HEK293 (cell line): Measurements from ENCODE around the gene LZIC.

Source experiments
- CTCF ChIA-PET: fragments of 350-600 bp; formaldehyde crosslinking; extraction: SDS; loops from one replicate; lab custom pipeline; 2021; ENCODE audit warnings: antibody characterized with exemption; lab: Yijun Ruan, JAX
- POLR2A ChIA-PET: fragments of 300-600 bp; formaldehyde crosslinking; extraction: SDS; loops from one replicate; lab custom pipeline; 2020; ENCODE audit warnings: antibody characterized with exemption, inconsistent platforms; lab: Yijun Ruan, JAX
- H3K27ac ChIP-seq: fragments of 200-500 bp; sonication (Bioruptor generic); 2 replicates; pipeline ENCODE4 v1.5.1; 2014; ENCODE audit warnings: low read depth, low read length, control low read depth, inconsistent platforms; ENCODE audit errors: extremely low read depth
- H3K36me3 ChIP-seq, 2 experiments: fragments of 200-500 bp in 1 of 2; sonication (Bioruptor generic) in 1 of 2; 1 replicate in 1 of 2; 2 replicates in 1 of 2; pipeline ENCODE4 v1.5.1; 2014 to 2017; ENCODE audit warnings: inconsistent platforms in 2 of 2, low read length in 2 of 2; ENCODE audit not compliant: control insufficient read depth in 2 of 2, insufficient read depth in 1 of 2
- H3K4me1 ChIP-seq: fragments of 200-500 bp; sonication (Bioruptor generic); 2 replicates; pipeline ENCODE4 v1.5.1; 2014; ENCODE audit warnings: mild to moderate bottlenecking, low read length, inconsistent platforms; ENCODE audit not compliant: control insufficient read depth, insufficient read depth
- H3K4me3 ChIP-seq: 2 replicates; pipeline ENCODE4 v1.5.1; 2011; ENCODE audit warnings: low read depth, mild to moderate bottlenecking, control low read depth, low read length, moderate library complexity
- H3K9me3 ChIP-seq: fragments of 200-500 bp; sonication (Bioruptor generic); 2 replicates; pipeline ENCODE4 v1.5.1; 2014; ENCODE audit warnings: low read depth, low read length, inconsistent platforms; ENCODE audit not compliant: control insufficient read depth, insufficient read depth
- FEZF1 ChIP-seq: fragments of 450-650 bp; formaldehyde crosslinking; IDR thresholded peaks from 2 replicates; pipeline ENCODE4 v1.5.1; 2016; ENCODE audit warnings: missing biosample characterization, missing genetic modification characterization
- GLI2 ChIP-seq: fragments of 450-650 bp; formaldehyde crosslinking; IDR thresholded peaks from 2 replicates; pipeline ENCODE4; 2017; ENCODE audit warnings: missing biosample characterization, missing genetic modification characterization, low read depth, borderline replicate concordance
- KLF1 ChIP-seq: fragments of 450-650 bp; formaldehyde crosslinking; IDR thresholded peaks from 2 replicates; pipeline ENCODE4 v1.5.1; 2016; ENCODE audit warnings: missing biosample characterization, missing genetic modification characterization
- KLF16 ChIP-seq: fragments of 450-650 bp; formaldehyde crosslinking; IDR thresholded peaks from 2 replicates; pipeline ENCODE4 v1.5.1; 2017; ENCODE audit warnings: missing biosample characterization, missing genetic modification characterization
- PRDM4 ChIP-seq: fragments of 450-650 bp; formaldehyde crosslinking; IDR thresholded peaks from 2 replicates; pipeline ENCODE4 v1.5.1; 2017; ENCODE audit warnings: missing biosample characterization, missing genetic modification characterization
- SCRT1 ChIP-seq: fragments of 450-650 bp; formaldehyde crosslinking; IDR thresholded peaks from 2 replicates; pipeline ENCODE4 v1.5.1; 2016; ENCODE audit warnings: missing biosample characterization, missing genetic modification characterization, borderline replicate concordance
- WT1 ChIP-seq: fragments of 450-650 bp; formaldehyde crosslinking; IDR thresholded peaks from 2 replicates; pipeline ENCODE4 v1.5.1; 2016; ENCODE audit warnings: missing biosample characterization, missing genetic modification characterization
- YY2 ChIP-seq: fragments of 450-650 bp; formaldehyde crosslinking; IDR thresholded peaks from 2 replicates; pipeline ENCODE4 v1.5.1; 2016; ENCODE audit warnings: missing biosample characterization, missing genetic modification characterization
- ZFP69B ChIP-seq: fragments of 450-650 bp; formaldehyde crosslinking; IDR thresholded peaks from 2 replicates; pipeline ENCODE4 v1.5.1; 2016; ENCODE audit warnings: missing biosample characterization, missing genetic modification characterization
- ZNF133 ChIP-seq: fragments of 450-650 bp; formaldehyde crosslinking; IDR thresholded peaks from 2 replicates; pipeline ENCODE4 v1.5.1; 2016; ENCODE audit warnings: missing biosample characterization, missing genetic modification characterization
- ZNF140 ChIP-seq: fragments of 450-650 bp; formaldehyde crosslinking; IDR thresholded peaks from 2 replicates; pipeline ENCODE4 v1.5.1; 2016; ENCODE audit warnings: missing biosample characterization, missing genetic modification characterization
- ZNF202 ChIP-seq: fragments of 450-650 bp; formaldehyde crosslinking; IDR thresholded peaks from 2 replicates; pipeline ENCODE4 v1.5.1; 2016; ENCODE audit warnings: missing biosample characterization, missing genetic modification characterization, borderline replicate concordance
- ZNF292 ChIP-seq: fragments of 450-650 bp; formaldehyde crosslinking; IDR thresholded peaks from 2 replicates; pipeline ENCODE4 v1.5.1; 2016; ENCODE audit warnings: low read depth, missing biosample characterization, missing genetic modification characterization, borderline replicate concordance
- ZNF302 ChIP-seq: fragments of 450-650 bp; formaldehyde crosslinking; IDR thresholded peaks from 2 replicates; pipeline ENCODE4 v1.5.1; 2016; ENCODE audit warnings: missing biosample characterization, missing genetic modification characterization, low read depth
- ZNF473 ChIP-seq: fragments of 450-650 bp; formaldehyde crosslinking; IDR thresholded peaks from 2 replicates; pipeline ENCODE4 v1.5.1; 2017; ENCODE audit warnings: missing biosample characterization, missing genetic modification characterization
- ZNF561 ChIP-seq: fragments of 450-650 bp; IDR thresholded peaks from 2 replicates; pipeline ENCODE4 v1.5.1; 2018; ENCODE audit warnings: missing biosample characterization, missing genetic modification characterization, borderline replicate concordance
- ZNF843 ChIP-seq: fragments of 450-650 bp; formaldehyde crosslinking; IDR thresholded peaks from 2 replicates; pipeline ENCODE4 v1.5.1; 2016; ENCODE audit warnings: missing biosample characterization, missing genetic modification characterization
- TF ChIP-seq, protein P1 (sequence below): fragments of 450-650 bp; formaldehyde crosslinking; IDR thresholded peaks from 2 replicates; pipeline ENCODE4 v1.5.1; 2016; ENCODE audit warnings: missing biosample characterization, missing genetic modification characterization, low read depth
- TF ChIP-seq, protein P2 (sequence below): fragments of 450-650 bp; formaldehyde crosslinking; IDR thresholded peaks from 2 replicates; pipeline ENCODE4 v1.5.1; 2017; ENCODE audit warnings: missing biosample characterization, missing genetic modification characterization
- TF ChIP-seq, protein P3 (sequence below): fragments of 450-650 bp; formaldehyde crosslinking; IDR thresholded peaks from 2 replicates; pipeline ENCODE4 v1.5.1; 2016; ENCODE audit warnings: missing biosample characterization, missing genetic modification characterization
- TF ChIP-seq, protein P4 (sequence below): fragments of 450-650 bp; formaldehyde crosslinking; IDR thresholded peaks from 2 replicates; pipeline ENCODE4 v1.5.1; 2017; ENCODE audit warnings: missing biosample characterization, missing genetic modification characterization
- TF ChIP-seq, protein P5 (sequence below): sonication (generic); formaldehyde crosslinking; IDR thresholded peaks from 2 replicates; pipeline ENCODE4 v1.8.1; 2022; ENCODE audit warnings: mild to moderate bottlenecking, moderate library complexity, missing genetic modification reagents

LZIC gene

GRCh38 chr1:9922342-9922741 lies 20.8 kb downstream of the LZIC start (continued):
- 0 out of 2 replicates have a peak, but pooled peaks have one; percentile 52 for TF ChIP-seq PRDM4 (tag by site-specific recombination)
- TF ChIP-seq, protein P1, sequence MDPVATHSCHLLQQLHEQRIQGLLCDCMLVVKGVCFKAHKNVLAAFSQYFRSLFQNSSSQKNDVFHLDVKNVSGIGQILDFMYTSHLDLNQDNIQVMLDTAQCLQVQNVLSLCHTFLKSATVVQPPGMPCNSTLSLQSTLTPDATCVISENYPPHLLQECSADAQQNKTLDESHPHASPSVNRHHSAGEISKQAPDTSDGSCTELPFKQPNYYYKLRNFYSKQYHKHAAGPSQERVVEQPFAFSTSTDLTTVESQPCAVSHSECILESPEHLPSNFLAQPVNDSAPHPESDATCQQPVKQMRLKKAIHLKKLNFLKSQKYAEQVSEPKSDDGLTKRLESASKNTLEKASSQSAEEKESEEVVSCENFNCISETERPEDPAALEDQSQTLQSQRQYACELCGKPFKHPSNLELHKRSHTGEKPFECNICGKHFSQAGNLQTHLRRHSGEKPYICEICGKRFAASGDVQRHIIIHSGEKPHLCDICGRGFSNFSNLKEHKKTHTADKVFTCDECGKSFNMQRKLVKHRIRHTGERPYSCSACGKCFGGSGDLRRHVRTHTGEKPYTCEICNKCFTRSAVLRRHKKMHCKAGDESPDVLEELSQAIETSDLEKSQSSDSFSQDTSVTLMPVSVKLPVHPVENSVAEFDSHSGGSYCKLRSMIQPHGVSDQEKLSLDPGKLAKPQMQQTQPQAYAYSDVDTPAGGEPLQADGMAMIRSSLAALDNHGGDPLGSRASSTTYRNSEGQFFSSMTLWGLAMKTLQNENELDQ (tag by site-specific recombination), result no peak
- 0 out of 2 replicates have a peak, but pooled peaks have one; percentile 49 for TF ChIP-seq WT1 (tag by site-specific recombination)
- 0 out of 2 replicates have a peak, but pooled peaks have one; percentile 75 for TF ChIP-seq ZNF561 (tag by site-specific recombination)
- TF ChIP-seq, protein P2, sequence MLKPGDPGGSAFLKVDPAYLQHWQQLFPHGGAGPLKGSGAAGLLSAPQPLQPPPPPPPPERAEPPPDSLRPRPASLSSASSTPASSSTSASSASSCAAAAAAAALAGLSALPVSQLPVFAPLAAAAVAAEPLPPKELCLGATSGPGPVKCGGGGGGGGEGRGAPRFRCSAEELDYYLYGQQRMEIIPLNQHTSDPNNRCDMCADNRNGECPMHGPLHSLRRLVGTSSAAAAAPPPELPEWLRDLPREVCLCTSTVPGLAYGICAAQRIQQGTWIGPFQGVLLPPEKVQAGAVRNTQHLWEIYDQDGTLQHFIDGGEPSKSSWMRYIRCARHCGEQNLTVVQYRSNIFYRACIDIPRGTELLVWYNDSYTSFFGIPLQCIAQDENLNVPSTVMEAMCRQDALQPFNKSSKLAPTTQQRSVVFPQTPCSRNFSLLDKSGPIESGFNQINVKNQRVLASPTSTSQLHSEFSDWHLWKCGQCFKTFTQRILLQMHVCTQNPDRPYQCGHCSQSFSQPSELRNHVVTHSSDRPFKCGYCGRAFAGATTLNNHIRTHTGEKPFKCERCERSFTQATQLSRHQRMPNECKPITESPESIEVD, result peak; percentile 59
- TF ChIP-seq GLI2 (tag by site-specific recombination), result no peak
- no peak for TF ChIP-seq ZNF302 (tag by site-specific recombination)

GRCh38 chr1:9920606-9921005 lies 22.6 kb downstream of the LZIC start:
- CTCF ChIA-PET, result interaction anchor here (2.1 kb wide), 1 partner anchor 21 kb away, joined by 6 read pairs; no protein-coding TSS in a partner anchor
- H3K9me3 ChIP-seq, result no peaks in the 10 kb centered on the region
- H3K36me3 ChIP-seq, result no peaks in the 10 kb centered on the region
- peaks cover 4% of the 10 kb centered on the region; the same call in 1 of the 2 replicates for H3K4me1 ChIP-seq
- H3K27ac ChIP-seq, result no peak overlapping the region
- TF ChIP-seq ZNF133 (tag by site-specific recombination) (no peak), KLF1 (tag by site-specific recombination) (no peak), ZNF202 (no peak)
- no peak overlapping the region for H3K4me3 ChIP-seq
- POLR2A ChIA-PET, result no interaction called here

- H3K4me3 ChIP-seq, result no peak overlapping the region
- H3K4me1 ChIP-seq, result peaks cover 4% of the 10 kb centered on the region; the same call in 1 of the 2 replicates
- ChIA-PET POLR2A (no interaction called here), CTCF (interaction anchor here (0.6 to 1.0 kb wide), 4 partner anchors 32 to 236 kb away, joined by 3 to 4 read pairs (median 4); no protein-coding TSS in a partner anchor)
- no peaks in the 10 kb centered on the region for H3K36me3 ChIP-seq
- no peaks in the 10 kb centered on the region for H3K9me3 ChIP-seq
- H3K27ac ChIP-seq, result no peak overlapping the region
- TF ChIP-seq KLF16 (tag by site-specific recombination) (no peak), ZNF292 (tag by site-specific recombination) (no peak), SCRT1 (tag by site-specific recombination) (no peak), ZFP69B (tag by site-specific recombination) (no peak), ZNF843 (tag by site-specific recombination) (no peak), FEZF1 (no peak), ZNF473 (tag by site-specific recombination) (no peak), YY2 (tag by site-specific recombination) (no peak), ZNF140 (tag by site-specific recombination) (no peak)
- TF ChIP-seq, protein P3, sequence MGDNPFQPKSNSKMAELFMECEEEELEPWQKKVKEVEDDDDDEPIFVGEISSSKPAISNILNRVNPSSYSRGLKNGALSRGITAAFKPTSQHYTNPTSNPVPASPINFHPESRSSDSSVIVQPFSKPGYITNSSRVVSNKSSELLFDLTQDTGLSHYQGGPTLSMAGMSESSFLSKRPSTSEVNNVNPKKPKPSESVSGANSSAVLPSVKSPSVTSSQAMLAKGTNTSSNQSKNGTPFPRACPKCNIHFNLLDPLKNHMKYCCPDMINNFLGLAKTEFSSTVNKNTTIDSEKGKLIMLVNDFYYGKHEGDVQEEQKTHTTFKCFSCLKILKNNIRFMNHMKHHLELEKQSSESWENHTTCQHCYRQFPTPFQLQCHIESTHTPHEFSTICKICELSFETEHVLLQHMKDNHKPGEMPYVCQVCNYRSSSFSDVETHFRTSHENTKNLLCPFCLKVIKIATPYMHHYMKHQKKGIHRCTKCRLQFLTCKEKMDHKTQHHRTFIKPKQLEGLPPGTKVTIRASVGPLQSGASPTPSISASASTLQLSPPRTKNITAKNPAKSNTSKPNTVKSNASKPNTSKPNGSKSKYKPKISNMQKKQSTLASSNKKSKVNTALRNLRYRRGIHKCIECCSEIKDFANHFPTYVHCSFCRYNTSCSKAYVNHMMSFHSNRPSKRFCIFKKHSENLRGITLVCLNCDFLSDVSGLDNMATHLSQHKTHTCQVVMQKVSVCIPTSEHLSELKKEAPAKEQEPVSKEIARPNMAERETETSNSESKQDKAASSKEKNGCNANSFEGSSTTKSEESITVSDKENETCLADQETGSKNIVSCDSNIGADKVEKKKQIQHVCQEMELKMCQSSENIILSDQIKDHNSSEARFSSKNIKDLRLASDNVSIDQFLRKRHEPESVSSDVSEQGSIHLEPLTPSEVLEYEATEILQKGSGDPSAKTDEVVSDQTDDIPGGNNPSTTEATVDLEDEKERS (tag by site-specific recombination), result no peak
- TF ChIP-seq, protein P4, sequence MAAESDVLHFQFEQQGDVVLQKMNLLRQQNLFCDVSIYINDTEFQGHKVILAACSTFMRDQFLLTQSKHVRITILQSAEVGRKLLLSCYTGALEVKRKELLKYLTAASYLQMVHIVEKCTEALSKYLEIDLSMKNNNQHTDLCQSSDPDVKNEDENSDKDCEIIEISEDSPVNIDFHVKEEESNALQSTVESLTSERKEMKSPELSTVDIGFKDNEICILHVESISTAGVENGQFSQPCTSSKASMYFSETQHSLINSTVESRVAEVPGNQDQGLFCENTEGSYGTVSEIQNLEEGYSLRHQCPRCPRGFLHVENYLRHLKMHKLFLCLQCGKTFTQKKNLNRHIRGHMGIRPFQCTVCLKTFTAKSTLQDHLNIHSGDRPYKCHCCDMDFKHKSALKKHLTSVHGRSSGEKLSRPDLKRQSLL (tag by site-specific recombination), result no peak
- TF ChIP-seq, protein P5, sequence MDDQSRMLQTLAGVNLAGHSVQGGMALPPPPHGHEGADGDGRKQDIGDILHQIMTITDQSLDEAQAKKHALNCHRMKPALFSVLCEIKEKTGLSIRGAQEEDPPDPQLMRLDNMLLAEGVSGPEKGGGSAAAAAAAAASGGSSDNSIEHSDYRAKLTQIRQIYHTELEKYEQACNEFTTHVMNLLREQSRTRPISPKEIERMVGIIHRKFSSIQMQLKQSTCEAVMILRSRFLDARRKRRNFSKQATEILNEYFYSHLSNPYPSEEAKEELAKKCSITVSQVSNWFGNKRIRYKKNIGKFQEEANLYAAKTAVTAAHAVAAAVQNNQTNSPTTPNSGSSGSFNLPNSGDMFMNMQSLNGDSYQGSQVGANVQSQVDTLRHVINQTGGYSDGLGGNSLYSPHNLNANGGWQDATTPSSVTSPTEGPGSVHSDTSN (CRISPR knock-in tag), result no peak
These were observed 25.3 kb downstream of the LZIC start for GRCh38 chr1:9917901-9918300.
